DMS 273 (cell line): ENCODE results near the gene KEAP1.
"Not testable (repeated sequence)": the region's sequence is repeated elsewhere in the genome, so short reads cannot be mapped to it uniquely, and the experiment has no call there.

ENCODE experiments used
- DNase-seq: peaks from one replicate; lab custom pipeline; 2025; ENCODE audit not compliant: unreplicated experiment; lab: John Stamatoyannopoulos, UW

Gene KEAP1

GRCh38 chr19:10503002-10503789 is at the start of gene KEAP1:
Gene KEAP1, minus strand, starts transcription at chr19:10503356. Its CDS starts 3,323 bp downstream, at chr19:10500033.
- peak; percentile 70 for DNase-seq

- DNase-seq: peak; percentile 75
These were observed 49.4 kb upstream of the KEAP1 start for GRCh38 chr19:10552510-10553053.

- peak; percentile 79 for DNase-seq
These were observed 48.6 kb upstream of the KEAP1 start for GRCh38 chr19:10551698-10552301.

- DNase-seq: not testable (repeated sequence)
These were observed 47.9 kb upstream of the KEAP1 start for GRCh38 chr19:10551006-10551405.

- DNase-seq: no peak
These were observed 47.2 kb upstream of the KEAP1 start for GRCh38 chr19:10550336-10550735.

GRCh38 chr19:10549733-10550132 is 46.6 kb upstream of the KEAP1 start:
- no peak for DNase-seq

GRCh38 chr19:10548746-10549276 is 45.7 kb upstream of the KEAP1 start:
- DNase-seq: no peak

- no peak for DNase-seq
These were observed 43.7 kb upstream of the KEAP1 start for GRCh38 chr19:10546817-10547216.

GRCh38 chr19:10544753-10545251 is 41.6 kb upstream of the KEAP1 start:
- no peak for DNase-seq

GRCh38 chr19:10544242-10544752 is 41.1 kb upstream of the KEAP1 start:
- DNase-seq: peak; percentile 52

GRCh38 chr19:10543420-10544241 is 40.5 kb upstream of the KEAP1 start, which contains the start of gene ATG4D:
Gene ATG4D, plus strand, starts transcription at chr19:10543904. Its CDS starts 187 bp downstream, at chr19:10544091.
- peak; percentile 92 for DNase-seq

- DNase-seq: peak; percentile 59
These were observed 39.9 kb upstream of the KEAP1 start for GRCh38 chr19:10543059-10543419.

GRCh38 chr19:10539016-10539415 is 35.9 kb upstream of the KEAP1 start:
- DNase-seq: not testable (repeated sequence)

- no peak for DNase-seq
These were observed 35.2 kb upstream of the KEAP1 start for GRCh38 chr19:10538204-10538983.

- no peak for DNase-seq
These were observed 34.5 kb upstream of the KEAP1 start for GRCh38 chr19:10537668-10538067.

- no peak for DNase-seq
These were observed 32.5 kb upstream of the KEAP1 start for GRCh38 chr19:10535613-10536012.

- DNase-seq: no peak
These were observed 30.7 kb upstream of the KEAP1 start for GRCh38 chr19:10533646-10534386.

GRCh38 chr19:10532457-10532856 is 29.3 kb upstream of the KEAP1 start:
- DNase-seq: no peak

- DNase-seq: not testable (repeated sequence)
These were observed 23.7 kb upstream of the KEAP1 start for GRCh38 chr19:10526887-10527286.
